ENCODE data around the gene SMPD4.
"Not testable (repeated sequence)": the region's sequence is repeated elsewhere in the genome, so short reads cannot be mapped to it uniquely, and the experiment has no call there.

SMPD4 gene

DNA sequence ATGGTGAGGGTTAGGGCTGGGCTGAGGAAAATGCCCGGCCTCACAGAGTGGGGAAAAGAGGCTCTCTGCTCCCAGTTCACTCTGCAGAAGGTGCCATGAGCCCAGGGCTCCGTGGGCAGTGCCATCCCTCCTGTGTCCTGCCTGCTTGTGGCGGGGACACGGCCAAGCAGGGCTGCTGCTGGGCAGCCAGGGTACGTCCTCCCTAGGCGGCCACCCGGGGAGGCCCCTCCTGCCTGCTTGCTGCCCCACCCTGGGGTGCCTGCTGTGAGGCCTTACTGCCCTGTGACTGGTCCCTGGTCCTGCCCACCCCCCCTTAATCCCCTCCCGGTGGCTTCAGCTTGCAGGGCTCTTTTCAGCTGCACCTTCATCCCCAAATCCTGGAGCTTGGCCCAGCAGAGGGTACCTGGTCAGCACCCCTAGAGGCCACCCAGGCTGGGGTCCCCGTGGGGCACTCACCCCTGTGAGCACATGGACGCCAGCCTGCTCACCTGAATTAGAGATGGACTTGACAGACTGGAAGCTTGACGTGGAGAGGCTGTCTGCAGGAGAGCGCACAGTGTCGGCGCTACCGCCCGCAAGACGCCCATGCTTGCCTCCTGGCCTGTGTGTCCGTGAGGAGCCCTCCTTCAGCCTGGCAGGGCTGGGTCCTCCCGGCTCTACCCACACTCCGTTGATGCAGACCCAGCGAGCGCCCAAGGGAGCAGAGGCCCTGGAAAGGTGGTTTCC, 39.6 kb downstream of the SMPD4 start:
- DNase-seq (ENCODE audit: low spot score): not testable (repeated sequence)

- not testable (repeated sequence) for DNase-seq (ENCODE audit: low spot score)
These were observed 40.4 kb downstream of the SMPD4 start for GRCh38 chr2:130141002-130141401.

DNA sequence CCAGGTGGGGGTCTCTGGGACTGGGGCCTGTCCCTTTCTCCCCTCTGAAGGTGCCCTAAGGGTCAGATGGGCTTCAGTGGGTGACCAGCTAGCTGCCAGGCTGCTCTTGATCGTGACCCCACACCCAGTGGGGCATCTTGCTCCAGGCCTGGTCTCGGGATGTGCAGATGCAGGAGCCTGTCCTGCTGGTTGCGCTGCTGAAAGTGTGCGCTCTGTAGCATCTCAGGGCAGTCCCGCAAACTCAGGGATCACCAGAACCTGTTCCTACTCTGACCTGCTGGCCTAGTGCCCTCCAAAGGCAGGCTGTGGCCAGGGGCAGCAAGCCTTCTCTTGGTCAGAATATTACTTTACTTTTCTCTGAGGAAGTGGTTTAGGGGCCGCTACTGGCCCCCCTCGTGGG, 40.9 kb downstream of the SMPD4 start:
- not testable (repeated sequence) for DNase-seq (ENCODE audit: low spot score)

DNA sequence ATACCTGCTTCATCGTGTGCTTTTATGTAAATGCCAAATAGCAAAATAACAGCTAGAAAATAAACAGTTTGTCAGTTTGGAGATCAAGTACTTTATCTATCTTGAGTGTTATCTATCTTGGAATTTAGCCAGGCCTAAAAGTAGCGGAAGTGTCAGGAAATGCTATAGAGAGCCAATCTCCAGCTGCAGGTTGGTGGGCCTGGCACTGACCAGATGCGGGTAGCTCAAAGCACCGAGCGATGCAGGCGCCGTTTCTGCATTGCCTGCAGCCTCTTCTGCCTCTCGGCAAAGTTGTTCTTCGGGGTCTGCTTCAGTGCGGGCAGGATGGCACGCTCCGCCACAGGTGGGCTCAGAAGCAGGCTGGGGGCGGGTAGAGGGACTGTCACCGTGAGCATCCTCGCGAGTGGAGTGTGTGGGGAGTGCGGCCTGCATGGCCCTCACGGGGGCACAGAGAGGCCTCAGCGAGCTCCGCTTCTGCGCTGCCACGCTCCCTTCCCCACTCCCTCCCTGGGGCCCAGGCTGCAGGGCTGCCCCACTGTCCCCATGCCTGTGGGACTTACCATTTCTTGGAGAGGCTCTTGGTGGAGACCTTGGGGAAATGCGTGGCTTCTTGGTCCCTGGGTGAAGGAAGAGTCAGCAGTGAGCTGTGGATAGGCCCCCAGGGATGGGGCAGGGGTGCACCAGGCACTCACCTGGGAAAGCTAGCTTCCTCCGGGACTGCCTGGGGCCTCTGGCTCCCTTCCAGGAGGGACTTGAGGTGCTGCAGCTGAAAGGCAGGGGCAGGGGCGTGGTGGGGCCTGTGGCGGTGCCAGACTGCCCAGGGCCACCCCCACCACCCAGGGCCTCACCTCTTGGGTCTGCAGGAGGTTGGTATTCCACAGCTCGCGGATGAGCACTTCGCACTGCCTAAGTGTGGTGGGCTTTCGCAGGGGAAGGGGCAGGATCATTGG, 41.8 kb downstream of the SMPD4 start:
- not testable (repeated sequence) for DNase-seq (ENCODE audit: low spot score)

DNA sequence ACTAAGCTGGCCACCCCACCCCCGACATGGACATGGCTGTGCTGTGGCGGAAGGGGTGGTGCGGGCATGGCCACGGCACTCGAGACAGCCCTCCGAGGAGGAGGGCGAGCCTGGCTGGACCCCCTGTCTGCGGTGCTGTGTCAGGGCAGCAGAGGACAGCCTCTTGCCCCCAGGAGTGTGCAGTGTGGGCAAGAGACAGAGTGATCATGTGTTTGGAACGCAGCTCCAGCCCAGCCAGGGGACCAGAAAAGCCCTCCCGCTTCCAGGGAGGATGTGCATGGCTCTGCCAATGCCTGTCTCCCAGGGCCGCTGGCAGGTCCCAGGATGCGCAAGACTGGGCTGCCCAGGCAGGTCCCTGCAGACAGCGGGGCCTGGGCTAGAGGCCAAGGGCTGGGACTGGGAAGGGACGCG, 42.6 kb downstream of the SMPD4 start:
- not testable (repeated sequence) for DNase-seq (ENCODE audit: low spot score)

DNA sequence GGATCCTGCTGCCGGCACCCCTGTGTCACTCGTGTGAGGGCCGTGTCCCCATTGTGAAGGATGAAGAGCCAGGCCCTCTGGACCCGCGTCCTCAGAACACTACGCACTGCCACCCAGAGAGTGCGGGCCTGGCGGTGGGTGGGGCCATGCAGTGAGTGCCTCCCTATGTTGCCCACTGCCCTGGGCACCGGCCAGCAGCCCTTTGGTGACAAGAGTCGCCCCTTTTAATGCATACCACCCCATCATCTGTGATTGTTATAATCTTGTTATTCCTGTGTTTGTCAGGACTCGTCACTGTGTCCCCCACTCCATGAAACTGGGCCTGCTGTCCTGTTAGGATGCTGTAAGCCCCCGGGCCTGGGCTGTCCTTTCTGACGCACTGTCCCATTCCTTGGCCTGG, 43.1 kb downstream of the SMPD4 start:
- not testable (repeated sequence) for DNase-seq (ENCODE audit: low spot score)

DNA sequence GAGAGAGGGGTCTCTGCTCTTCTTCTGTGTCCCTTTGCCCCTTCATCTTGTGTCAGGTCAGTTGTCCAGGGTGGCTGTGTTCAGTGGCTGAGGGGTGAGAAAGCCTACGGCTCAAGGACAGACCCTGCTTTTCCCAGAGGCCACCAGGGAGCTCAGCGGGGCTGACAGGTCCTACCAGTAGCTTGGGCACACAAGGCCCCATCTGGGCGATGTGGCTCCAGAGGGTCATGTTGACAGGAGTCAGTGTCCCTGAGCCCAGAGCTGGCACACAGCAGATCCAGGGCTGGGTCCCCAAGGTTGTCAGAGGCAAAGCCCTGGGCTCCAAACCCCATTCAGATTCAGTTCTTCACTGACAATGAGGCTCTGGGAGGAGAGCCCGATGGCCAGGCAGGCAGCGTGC, 44.3 kb downstream of the SMPD4 start:
- not testable (repeated sequence) for DNase-seq (ENCODE audit: low spot score)

DNA sequence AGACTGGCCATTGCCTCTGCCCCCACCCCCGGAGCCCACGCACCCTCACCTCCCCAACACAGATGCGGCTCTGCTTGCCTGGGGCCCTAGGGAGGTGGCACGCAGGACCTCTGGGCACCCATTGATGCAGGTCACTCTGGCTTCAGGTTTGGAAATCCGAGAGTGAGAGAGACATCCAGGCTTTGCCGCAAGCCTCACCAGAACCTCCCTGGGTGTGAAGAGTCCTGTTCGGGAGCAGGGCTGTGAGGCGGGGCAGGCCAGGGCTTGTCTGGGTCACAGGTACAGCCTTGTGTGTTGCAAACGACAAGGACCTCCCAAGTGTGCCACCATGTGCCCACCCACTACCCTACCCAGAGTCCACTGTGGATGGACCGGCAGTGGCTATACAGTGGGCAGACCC, 44.9 kb downstream of the SMPD4 start:
- not testable (repeated sequence) for DNase-seq (ENCODE audit: low spot score)

DNA sequence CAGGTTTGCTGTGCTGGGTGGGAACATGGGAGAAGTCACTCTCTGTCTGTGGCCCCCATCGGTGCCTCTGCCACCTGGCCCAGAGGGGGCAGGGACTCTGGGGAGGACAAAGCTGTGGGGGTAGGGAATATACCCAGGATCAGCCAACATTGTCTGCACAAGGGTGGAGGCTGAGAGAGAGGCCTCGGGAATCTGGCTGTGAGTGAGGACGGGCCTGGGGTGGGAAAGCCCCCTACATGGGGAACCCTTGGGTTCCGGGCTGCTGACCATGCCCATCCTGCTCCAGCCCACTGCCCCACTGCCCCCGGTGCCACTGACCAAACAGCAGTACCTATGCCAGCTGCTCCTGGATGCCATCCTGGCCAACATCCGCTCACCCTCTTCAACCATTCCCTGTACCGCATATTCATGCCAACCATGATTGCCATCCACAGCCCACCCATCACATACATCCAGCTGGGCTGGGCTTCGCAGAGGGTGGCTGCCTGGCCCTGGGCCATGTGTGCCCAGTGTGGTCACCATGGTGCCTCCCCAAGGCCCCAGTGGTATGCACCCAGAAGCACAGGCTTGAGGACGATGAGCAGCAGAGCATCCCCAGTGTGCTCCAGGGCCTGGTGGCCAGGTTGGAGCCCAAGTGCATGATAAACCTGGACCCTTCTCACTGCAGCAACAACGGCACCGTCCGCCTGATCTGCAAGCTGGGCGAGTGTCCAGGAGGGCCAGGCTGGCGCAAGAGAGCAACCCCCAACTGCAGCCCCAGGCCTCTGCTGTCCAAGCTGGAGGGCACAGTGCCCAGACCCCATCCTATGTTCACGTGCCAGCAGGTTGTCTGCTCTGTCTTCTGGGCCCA, 45.5 kb downstream of the SMPD4 start:
- no peak for DNase-seq (ENCODE audit: low spot score)

DNA sequence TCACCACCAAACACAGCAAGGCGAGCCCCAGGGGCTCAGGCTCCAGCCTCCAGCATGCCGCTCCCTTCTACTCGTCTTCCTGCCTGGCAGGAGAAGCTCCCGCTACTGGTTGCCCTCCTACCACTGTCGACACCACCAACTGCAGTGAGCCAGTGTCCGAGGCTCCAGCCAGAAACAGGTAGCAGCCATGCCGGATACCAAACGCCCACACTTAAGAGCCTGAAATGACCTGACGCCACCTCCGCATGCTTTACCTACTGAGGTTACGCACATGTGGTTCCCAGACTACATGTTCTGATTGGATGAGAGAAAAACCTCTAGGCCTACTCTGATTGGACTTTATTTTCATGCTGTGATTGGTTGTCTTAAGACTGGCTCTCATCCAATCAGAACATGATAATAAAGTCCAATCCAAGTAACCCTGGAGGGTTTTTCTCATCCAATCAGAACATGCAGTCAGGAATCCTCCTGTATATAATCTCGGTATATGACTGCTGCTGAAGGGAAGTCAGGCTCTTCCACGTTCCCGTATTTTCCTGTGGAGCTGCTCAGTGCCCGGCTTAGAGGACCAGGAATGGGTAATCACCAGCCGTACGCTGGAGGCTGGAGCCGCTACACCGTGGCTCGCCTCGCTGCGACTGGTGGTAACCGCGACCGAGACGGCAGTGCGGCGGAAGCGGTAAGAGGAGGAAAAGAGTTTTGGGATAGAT, 52.1 kb downstream of the SMPD4 start, which contains the start of gene POTEF:
Gene POTEF (minus strand): TSS at position 103 of the 710 bp plus-strand sequence. CDS start 8,707 bp downstream, outside the sequence.
- not testable (repeated sequence) for DNase-seq (ENCODE audit: low spot score)

GRCh38 chr2:130128464-130128863, 52.9 kb downstream of the SMPD4 start:
- DNase-seq (ENCODE audit: low spot score): not testable (repeated sequence)

- not testable (repeated sequence) for DNase-seq (ENCODE audit: low spot score)
These were observed 53.7 kb downstream of the SMPD4 start for GRCh38 chr2:130127726-130128125.

DNA sequence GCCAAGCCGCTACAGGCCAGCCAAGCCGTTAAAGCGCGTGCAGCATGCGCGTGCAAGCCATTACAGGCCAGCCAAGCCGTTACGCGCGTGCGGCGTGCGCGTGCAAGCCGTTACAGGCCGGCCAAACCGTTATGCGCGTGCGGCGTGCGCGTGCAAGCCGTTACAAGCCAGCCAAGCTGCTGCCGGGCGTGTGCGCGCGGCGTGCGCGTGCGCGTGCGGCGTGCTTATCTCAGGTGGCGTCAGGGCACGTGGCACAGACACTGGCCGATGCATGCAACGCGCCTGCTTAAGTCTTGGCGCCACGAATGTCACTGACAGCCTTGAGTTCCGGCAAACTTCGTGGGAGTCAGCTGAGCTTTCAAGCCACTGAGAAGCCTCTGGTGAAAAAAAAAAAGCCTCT, 60.5 kb downstream of the SMPD4 start:
- DNase-seq (ENCODE audit: low spot score): not testable (repeated sequence)

- DNase-seq (ENCODE audit: low spot score): not testable (repeated sequence)
These were observed 78.6 kb downstream of the SMPD4 start for GRCh38 chr2:130102597-130103363.
